GM18861 (cell line): Measurements from ENCODE around the gene ARSB.

Experiments used
- ATAC-seq: cut with Tn5 transposase; IDR thresholded peaks from one replicate; pipeline ENCODE4 v1.9.1; 2021; ENCODE audit not compliant: unreplicated experiment

The ARSB gene

DNA sequence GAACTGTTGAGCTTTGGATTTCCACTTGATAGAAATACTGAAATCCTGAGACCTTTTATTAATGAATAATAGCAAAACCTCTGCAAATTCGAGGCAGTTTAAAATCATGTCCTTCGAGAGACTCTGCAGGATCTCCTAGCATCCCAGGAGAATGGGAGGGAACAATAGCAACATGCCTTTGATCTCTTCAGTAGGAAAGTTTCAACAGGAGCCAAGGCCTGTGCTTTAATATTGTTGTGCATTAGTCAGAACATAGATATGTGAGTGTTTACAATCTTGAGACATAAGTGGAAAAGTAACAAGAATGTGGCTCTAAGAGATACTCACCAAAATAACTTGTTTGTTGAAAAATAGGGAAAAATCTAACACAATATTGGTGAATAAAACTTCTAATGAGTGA, 253.2 kb downstream of the ARSB start:
- no peak for ATAC-seq

DNA sequence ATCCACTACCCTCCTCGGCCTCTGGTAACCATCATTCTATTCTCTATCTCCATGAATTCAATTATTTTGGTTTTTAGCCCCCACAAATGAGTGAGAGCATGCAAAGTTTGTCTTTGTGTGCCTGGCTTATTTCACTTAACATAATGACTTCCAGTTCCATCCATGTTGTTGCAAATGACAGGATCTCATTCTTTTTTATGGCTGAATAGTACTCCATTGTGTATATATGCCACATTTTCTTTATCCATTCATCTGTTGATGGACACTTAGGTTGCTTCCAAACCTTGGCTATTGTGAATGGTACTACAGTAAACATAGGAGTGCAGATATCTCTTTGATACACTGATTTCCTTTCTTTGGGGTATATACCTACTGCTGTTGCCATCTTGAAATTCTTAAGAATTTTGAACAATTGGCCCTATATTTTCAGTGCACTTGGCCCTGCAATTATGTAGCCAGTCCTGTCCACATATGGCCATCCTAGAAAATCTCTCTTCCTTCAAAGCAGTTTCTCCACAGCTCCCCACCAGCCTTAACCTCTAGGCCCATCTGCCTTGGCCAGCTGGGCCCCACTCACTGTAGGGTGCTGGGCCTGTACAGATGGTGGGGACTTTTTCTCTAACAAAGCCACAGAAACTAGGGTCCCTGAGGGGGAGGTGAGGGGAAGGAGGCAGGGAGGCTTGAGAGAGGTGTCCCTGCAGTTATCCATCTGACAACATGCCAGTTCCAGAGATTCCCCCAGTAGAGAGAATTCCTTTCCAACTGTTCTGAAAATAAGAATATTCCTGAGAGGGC, 254.6 kb downstream of the ARSB start:
- ATAC-seq = no peak

- peak; percentile 81 for ATAC-seq
Observed at GRCh38 chr5:78727786-78728761, 257.0 kb downstream of the ARSB start.
